ENCODE data around the gene CEP85. TPM values are rescaled to one million over a fixed set of nuclear protein-coding genes. Genes with fewer than 3 reads are reported as not detected.

Gene CEP85
- total RNA-seq, 3 donors from 2014 or later: 4.8 to 11.7 (median 7.5) TPM

DNA sequence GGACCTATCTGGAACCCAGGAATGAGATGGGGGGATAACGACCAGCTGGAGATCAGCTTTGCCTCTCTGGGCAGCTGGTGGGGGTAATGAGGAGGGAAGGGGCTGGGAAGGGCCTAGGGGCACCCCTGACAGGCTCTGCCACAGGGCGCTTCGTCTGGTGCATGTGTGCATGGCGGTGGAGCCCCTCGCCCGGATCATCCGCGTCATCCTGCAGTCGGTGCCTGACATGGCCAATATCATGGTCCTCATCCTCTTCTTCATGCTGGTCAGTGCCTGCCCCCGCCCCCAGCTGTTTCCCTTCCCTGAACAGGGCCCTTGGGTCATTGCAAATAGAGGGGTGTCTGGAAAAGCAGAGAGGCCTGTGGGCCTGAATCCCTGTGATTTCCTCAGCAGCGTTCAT, 36.2 kb upstream of the CEP85 start:
- Histone ChIP-seq H3K27ac (no peak overlapping the region), H3K27me3 (no peaks in the 10 kb centered on the region), H3K4me3 (no peak overlapping the region), H3K9me3 (no peaks in the 10 kb centered on the region), H3K4me1 (no peaks in the 10 kb centered on the region), H3K36me3 (no peaks in the 10 kb centered on the region)
- no peak for DNase-seq (ENCODE audit: low spot score in 2 of 2)
- intact Hi-C loops (cut with DNase I; ENCODE audit: low total_unique reads): loop anchor here (5.0 kb wide), 1 partner anchor 226 kb away; no protein-coding TSS in a partner anchor
- TF ChIP-seq, protein P1, sequence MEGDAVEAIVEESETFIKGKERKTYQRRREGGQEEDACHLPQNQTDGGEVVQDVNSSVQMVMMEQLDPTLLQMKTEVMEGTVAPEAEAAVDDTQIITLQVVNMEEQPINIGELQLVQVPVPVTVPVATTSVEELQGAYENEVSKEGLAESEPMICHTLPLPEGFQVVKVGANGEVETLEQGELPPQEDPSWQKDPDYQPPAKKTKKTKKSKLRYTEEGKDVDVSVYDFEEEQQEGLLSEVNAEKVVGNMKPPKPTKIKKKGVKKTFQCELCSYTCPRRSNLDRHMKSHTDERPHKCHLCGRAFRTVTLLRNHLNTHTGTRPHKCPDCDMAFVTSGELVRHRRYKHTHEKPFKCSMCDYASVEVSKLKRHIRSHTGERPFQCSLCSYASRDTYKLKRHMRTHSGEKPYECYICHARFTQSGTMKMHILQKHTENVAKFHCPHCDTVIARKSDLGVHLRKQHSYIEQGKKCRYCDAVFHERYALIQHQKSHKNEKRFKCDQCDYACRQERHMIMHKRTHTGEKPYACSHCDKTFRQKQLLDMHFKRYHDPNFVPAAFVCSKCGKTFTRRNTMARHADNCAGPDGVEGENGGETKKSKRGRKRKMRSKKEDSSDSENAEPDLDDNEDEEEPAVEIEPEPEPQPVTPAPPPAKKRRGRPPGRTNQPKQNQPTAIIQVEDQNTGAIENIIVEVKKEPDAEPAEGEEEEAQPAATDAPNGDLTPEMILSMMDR (IDR thresholded peaks at IDR 0.05): no peak
- TF ChIP-seq POLR2A (IDR thresholded peaks at IDR 0.05) (no peak), POLR2AphosphoS5 (IDR thresholded peaks at IDR 0.05) (no peak)

DNA sequence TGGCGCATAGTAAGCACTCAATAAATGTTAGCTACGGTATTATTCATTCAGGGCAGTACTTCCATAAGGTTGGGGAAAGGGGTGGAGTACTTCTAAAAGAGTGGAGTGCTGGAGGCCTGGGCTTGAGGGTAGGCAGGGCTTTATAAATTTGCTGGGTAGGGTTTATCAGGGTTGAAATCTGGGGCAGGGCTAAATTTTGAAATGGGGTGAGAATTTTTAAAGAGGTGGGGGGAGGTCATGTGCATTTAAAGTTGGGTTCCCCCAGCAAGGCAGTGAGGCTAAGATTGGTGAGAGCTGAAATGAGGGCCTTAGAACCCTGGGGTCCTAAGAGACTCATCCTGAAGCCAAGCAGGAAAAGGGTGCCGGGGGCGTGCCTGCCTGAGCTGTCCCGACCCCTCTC, 33.6 kb upstream of the CEP85 start:
- Histone ChIP-seq H3K27me3 (no peaks in the 10 kb centered on the region), H3K36me3 (no peaks in the 10 kb centered on the region), H3K9me3 (no peaks in the 10 kb centered on the region), H3K4me3 (no peak overlapping the region), H3K4me1 (no peaks in the 10 kb centered on the region), H3K27ac (no peak overlapping the region)
- no peak for TF ChIP-seq POLR2AphosphoS5 (IDR thresholded peaks at IDR 0.05)
- TF ChIP-seq, protein P1 (IDR thresholded peaks at IDR 0.05): no peak
- no peak for TF ChIP-seq POLR2A (IDR thresholded peaks at IDR 0.05)
- no peak for DNase-seq (ENCODE audit: low spot score in 2 of 2)
- intact Hi-C loops (cut with DNase I; ENCODE audit: low total_unique reads): no loop called here

- Histone ChIP-seq H3K4me1 (no peaks in the 10 kb centered on the region), H3K9me3 (no peaks in the 10 kb centered on the region), H3K36me3 (no peaks in the 10 kb centered on the region), H3K4me3 (no peak overlapping the region), H3K27me3 (no peaks in the 10 kb centered on the region), H3K27ac (no peak overlapping the region)
- intact Hi-C loops (cut with DNase I; ENCODE audit: low total_unique reads): no loop called here
- no peak for DNase-seq (ENCODE audit: low spot score in 2 of 2)
- TF ChIP-seq POLR2AphosphoS5 (IDR thresholded peaks at IDR 0.05) (no peak), POLR2A (IDR thresholded peaks at IDR 0.05) (no peak)
- TF ChIP-seq, protein P1 (IDR thresholded peaks at IDR 0.05): no peak
Observed at GRCh38 chr1:26203642-26204318, 30.2 kb upstream of the CEP85 start.

DNA sequence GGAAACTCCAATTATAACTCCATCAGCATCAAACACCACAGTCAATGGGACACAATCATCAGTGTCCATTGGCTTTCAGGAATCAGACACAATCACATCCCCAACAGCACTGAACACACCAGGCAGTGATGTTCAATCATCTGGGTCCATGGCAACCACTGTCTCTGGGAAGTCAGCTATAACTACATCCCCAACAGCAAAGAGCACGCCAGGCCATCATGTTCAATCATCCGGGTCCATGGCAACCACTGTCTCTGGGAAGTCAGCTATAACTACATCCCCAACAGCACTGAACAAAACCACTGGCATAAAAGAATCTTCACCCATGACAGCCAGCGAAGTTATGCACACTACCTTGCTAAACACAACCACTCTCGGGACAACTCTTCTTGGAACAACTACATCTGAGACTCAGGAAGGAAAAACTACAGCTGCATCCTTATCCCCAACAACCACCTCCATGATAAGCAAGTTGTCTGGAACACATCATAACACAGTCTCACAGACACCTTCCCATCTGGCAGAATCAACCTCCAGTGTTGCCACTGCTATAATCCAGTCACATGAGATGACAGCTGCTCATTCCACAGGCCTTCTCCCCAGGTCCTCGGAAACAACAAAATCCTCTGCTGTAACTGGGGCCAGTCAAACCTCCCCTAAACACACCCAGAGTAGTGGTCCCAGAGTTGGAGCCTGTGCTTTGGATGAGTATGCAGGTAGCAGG, 23.7 kb upstream of the CEP85 start:
- Histone ChIP-seq H3K4me1 (no peaks in the 10 kb centered on the region), H3K36me3 (no peaks in the 10 kb centered on the region), H3K9me3 (no peaks in the 10 kb centered on the region), H3K27ac (no peak overlapping the region), H3K27me3 (no peaks in the 10 kb centered on the region), H3K4me3 (no peak overlapping the region)
- TF ChIP-seq POLR2AphosphoS5 (IDR thresholded peaks at IDR 0.05) (no peak), POLR2A (IDR thresholded peaks at IDR 0.05) (no peak)
- TF ChIP-seq, protein P1 (IDR thresholded peaks at IDR 0.05): no peak
- no peak for DNase-seq (ENCODE audit: low spot score in 2 of 2)
- intact Hi-C loops (cut with DNase I; ENCODE audit: low total_unique reads): no loop called here

GRCh38 chr1:26212726-26213125, 21.3 kb upstream of the CEP85 start:
- Histone ChIP-seq H3K9me3 (no peaks in the 10 kb centered on the region), H3K4me1 (no peaks in the 10 kb centered on the region), H3K4me3 (no peak overlapping the region), H3K36me3 (no peaks in the 10 kb centered on the region), H3K27ac (no peak overlapping the region), H3K27me3 (no peaks in the 10 kb centered on the region)
- no peak for TF ChIP-seq POLR2A (IDR thresholded peaks at IDR 0.05)
- TF ChIP-seq POLR2AphosphoS5 (IDR thresholded peaks at IDR 0.05): no peak
- TF ChIP-seq, protein P1 (IDR thresholded peaks at IDR 0.05): no peak
- intact Hi-C loops (cut with DNase I; ENCODE audit: low total_unique reads): no loop called here
- DNase-seq (ENCODE audit: low spot score in 2 of 2): no peak
